ENCODE data around the gene TSPEAR. TPM values are rescaled to one million over a fixed set of nuclear protein-coding genes. Genes with fewer than 3 reads are reported as not detected.

Gene TSPEAR
- total RNA-seq, 2 donors from 2014 or later = 1.5 to 6.0 TPM

DNA sequence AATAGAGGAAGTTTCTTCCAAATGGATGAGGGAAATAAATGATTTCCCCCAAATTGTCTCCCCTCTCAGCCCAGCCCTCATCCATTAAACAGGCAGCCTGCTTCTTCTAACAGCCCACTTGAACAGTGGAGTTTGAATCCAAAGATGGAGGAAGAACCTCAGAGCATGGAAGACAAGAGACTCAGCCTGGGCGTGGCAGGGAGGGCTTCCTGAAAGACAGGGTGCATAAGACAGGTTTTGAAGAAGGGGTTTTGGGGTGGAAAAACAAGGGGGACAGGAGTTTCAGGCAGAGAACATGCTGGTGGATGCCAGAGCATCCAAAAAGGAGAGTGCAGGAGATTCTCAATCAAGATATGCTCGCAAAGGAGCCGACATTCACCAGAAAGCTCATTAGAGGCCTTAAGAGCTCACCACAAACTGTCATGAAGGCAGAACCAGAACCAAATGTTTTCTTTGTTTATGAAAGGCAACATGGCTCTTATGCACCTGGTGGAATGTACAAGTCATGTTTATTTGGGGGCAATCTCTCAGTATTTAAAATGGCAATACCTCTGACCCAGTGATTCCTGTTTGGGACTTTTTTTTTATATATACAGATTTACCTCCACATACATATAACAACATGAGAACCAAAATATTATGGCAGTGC is 26.5 kb upstream of the TSPEAR start:
- H3K4me1 Mint-ChIP-seq = peaks cover 2% of the 10 kb centered on the region
- Histone ChIP-seq H3K4me3 (ENCODE audit: low read length) (no peak overlapping the region), H3K27me3 (ENCODE audit: control insufficient read depth, insufficient read depth, low read length, poor library complexity, severe bottlenecking) (no peaks in the 10 kb centered on the region), H3K27ac (ENCODE audit: low read depth, low read length) (no peak overlapping the region), H3K9me3 (ENCODE audit: control insufficient read depth, low read length) (peaks cover 10% of the 10 kb centered on the region), H3K9ac (ENCODE audit: extremely low read depth, low read length, poor library complexity, severe bottlenecking) (no peak overlapping the region), H3K36me3 (ENCODE audit: control insufficient read depth, insufficient read depth, low read length) (no peaks in the 10 kb centered on the region), H3K4me1 (ENCODE audit: control insufficient read depth, insufficient read depth, low read length) (no peaks in the 10 kb centered on the region)
- DNase-seq = no peak
- WGBS, 2 experiments (ENCODE audit: insufficient coverage in 1 of 2, insufficient read length in 1 of 2) = 83 to 92% methylated on average over 3 of the region's 3 CpGs
- peaks cover 7% of the 10 kb centered on the region for H3K27me3 Mint-ChIP-seq (ENCODE audit: insufficient read depth)
- H3K9me3 Mint-ChIP-seq = no peaks in the 10 kb centered on the region
- TF ChIP-seq CTCF (conservative IDR thresholded peaks at IDR 0.05) = no peak
- H3K36me3 Mint-ChIP-seq (ENCODE audit: low read depth) = no peaks in the 10 kb centered on the region
- H3K27ac Mint-ChIP-seq = no peak overlapping the region
- no peak overlapping the region for H3K4me3 Mint-ChIP-seq

- H3K36me3 Mint-ChIP-seq (ENCODE audit: low read depth) = no peaks in the 10 kb centered on the region
- Histone ChIP-seq H3K9me3 (ENCODE audit: control insufficient read depth, low read length) (peaks cover 10% of the 10 kb centered on the region), H3K4me3 (ENCODE audit: low read length) (no peak overlapping the region), H3K27ac (ENCODE audit: low read depth, low read length) (no peak overlapping the region), H3K27me3 (ENCODE audit: control insufficient read depth, insufficient read depth, low read length, poor library complexity, severe bottlenecking) (no peaks in the 10 kb centered on the region), H3K9ac (ENCODE audit: extremely low read depth, low read length, poor library complexity, severe bottlenecking) (no peak overlapping the region), H3K36me3 (ENCODE audit: control insufficient read depth, insufficient read depth, low read length) (no peaks in the 10 kb centered on the region), H3K4me1 (ENCODE audit: control insufficient read depth, insufficient read depth, low read length) (no peaks in the 10 kb centered on the region)
- peaks cover 4% of the 10 kb centered on the region for H3K4me1 Mint-ChIP-seq
- no peak overlapping the region for H3K27ac Mint-ChIP-seq
- no peak overlapping the region for H3K4me3 Mint-ChIP-seq
- H3K9me3 Mint-ChIP-seq = no peaks in the 10 kb centered on the region
- no peak for TF ChIP-seq CTCF (conservative IDR thresholded peaks at IDR 0.05)
- DNase-seq = no peak
- peaks cover 10% of the 10 kb centered on the region for H3K27me3 Mint-ChIP-seq (ENCODE audit: insufficient read depth)
- WGBS, 2 experiments (ENCODE audit: insufficient coverage in 1 of 2, insufficient read length in 1 of 2) = 88 to 91% methylated on average over 5 to 8 of the region's 8 CpGs
Observed at GRCh38 chr21:44736291-44737004, 25.1 kb upstream of the TSPEAR start.

DNA sequence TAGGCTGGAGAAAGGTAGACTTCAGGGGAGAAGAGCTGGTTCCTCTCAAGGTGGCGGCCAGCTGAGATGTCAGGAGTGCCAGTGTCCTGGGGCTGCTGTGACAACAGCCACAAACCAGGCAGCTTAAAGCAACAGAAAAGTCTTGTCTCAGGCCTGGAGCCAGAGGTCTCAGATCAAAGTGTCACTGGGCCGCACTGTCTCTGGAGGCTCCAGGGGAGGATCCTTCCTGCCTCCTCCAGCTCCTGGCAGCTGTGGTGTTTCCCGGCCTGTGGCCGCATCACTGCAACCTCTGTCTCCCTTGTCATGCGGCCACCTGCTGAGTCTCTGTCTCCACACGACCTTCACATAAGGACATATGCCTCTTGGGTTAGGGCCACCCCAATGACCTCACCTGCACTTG is 24.4 kb upstream of the TSPEAR start:
- H3K36me3 Mint-ChIP-seq (ENCODE audit: low read depth) = no peaks in the 10 kb centered on the region
- DNase-seq = no peak
- no peak overlapping the region for H3K4me3 Mint-ChIP-seq
- peaks cover 12% of the 10 kb centered on the region for H3K27me3 Mint-ChIP-seq (ENCODE audit: insufficient read depth)
- Histone ChIP-seq H3K9me3 (ENCODE audit: control insufficient read depth, low read length) (peaks cover 10% of the 10 kb centered on the region), H3K27ac (ENCODE audit: low read depth, low read length) (no peak overlapping the region), H3K36me3 (ENCODE audit: control insufficient read depth, insufficient read depth, low read length) (no peaks in the 10 kb centered on the region), H3K4me3 (ENCODE audit: low read length) (no peak overlapping the region), H3K4me1 (ENCODE audit: control insufficient read depth, insufficient read depth, low read length) (no peaks in the 10 kb centered on the region), H3K27me3 (ENCODE audit: control insufficient read depth, insufficient read depth, low read length, poor library complexity, severe bottlenecking) (no peaks in the 10 kb centered on the region), H3K9ac (ENCODE audit: extremely low read depth, low read length, poor library complexity, severe bottlenecking) (no peak overlapping the region)
- H3K4me1 Mint-ChIP-seq = peaks cover 11% of the 10 kb centered on the region
- no peak for TF ChIP-seq CTCF (conservative IDR thresholded peaks at IDR 0.05)
- 69 to 81% methylated on average over 5 to 6 of the region's 6 CpGs for WGBS, 2 experiments (ENCODE audit: insufficient coverage in 1 of 2, insufficient read length in 1 of 2)
- no peaks in the 10 kb centered on the region for H3K9me3 Mint-ChIP-seq
- H3K27ac Mint-ChIP-seq = no peak overlapping the region

Data from endodermal cell (in vitro differentiated cells).